ENCODE results near the gene RACGAP1. TPM values are rescaled to one million over a fixed set of nuclear protein-coding genes. Genes with fewer than 3 reads are reported as not detected.
A peak's percentile ranks its signal among the peaks of the same experiment; 100 is the strongest.

The RACGAP1 gene
- total and polyA plus RNA-seq, 2 of the 8 experiments (the other 6 are each of a cell fraction or from before 2014, with no cell fraction given): 18.0 to 66.3 TPM

DNA sequence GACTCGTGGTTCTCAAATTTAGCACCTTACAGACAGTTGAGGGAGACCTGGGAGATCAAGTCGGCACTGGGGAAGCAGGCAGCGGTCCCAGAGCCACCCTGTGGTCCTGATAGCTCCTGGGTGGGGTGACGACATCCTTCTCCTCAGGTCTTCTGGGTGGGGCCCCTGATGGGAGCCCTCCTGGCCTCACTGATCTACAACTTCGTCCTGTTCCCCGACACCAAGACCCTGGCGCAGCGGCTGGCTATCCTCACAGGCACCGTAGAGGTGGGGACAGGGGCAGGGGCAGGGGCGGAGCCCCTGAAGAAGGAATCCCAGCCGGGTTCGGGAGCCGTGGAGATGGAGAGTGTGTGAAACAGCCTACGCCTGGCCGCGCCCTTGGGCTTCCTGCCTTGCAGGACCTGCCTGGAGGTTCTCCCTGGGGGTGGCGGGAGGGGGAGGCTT is 50.0 kb downstream of the RACGAP1 start:
- Histone ChIP-seq H3K23ac (ENCODE audit: insufficient read length) (no peak overlapping the region), H2AFZ (ENCODE audit: low read length) (no peak overlapping the region), H3K27me3 (replicated peaks in 1 of 4; ENCODE audit: control insufficient read depth in 3 of 4, extremely low read depth in 1 of 4, insufficient read depth in 3 of 4, low read length in 3 of 4) (no peaks in the 10 kb centered on the region)
- TF ChIP-seq RNF2 (IDR thresholded peaks at IDR 0.05; ENCODE audit: borderline replicate concordance, low read depth, low read length, missing control alignments, poor library complexity, severe bottlenecking) (no peak), CREB1 (IDR thresholded peaks at IDR 0.05) (no peak), EZH2 (IDR thresholded peaks at IDR 0.05; ENCODE audit: low read depth, low read length, severe bottlenecking) (no peak), TBP (IDR thresholded peaks at IDR 0.05; ENCODE audit: low read depth, low read length) (no peak), TEAD4 (IDR thresholded peaks at IDR 0.05; ENCODE audit: low read depth, low read length) (no peak), ATF2 (IDR thresholded peaks at IDR 0.05; ENCODE audit: low read length) (no peak), RAD21 (IDR thresholded peaks at IDR 0.05 in 1 of 2, conservative IDR thresholded peaks at IDR 0.05 in 1 of 2; ENCODE audit: low read depth in 2 of 2, low read length in 2 of 2) (no peak), GTF2F1 (IDR thresholded peaks at IDR 0.05; ENCODE audit: borderline replicate concordance, low read depth, low read length) (no peak), GABPA (IDR thresholded peaks at IDR 0.05; ENCODE audit: borderline replicate concordance, insufficient read depth, low read length) (no peak)
- TF ChIP-seq, protein P1, sequence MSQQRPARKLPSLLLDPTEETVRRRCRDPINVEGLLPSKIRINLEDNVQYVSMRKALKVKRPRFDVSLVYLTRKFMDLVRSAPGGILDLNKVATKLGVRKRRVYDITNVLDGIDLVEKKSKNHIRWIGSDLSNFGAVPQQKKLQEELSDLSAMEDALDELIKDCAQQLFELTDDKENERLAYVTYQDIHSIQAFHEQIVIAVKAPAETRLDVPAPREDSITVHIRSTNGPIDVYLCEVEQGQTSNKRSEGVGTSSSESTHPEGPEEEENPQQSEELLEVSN (IDR thresholded peaks at IDR 0.05): no peak

More for the DNA sequence above, 50.0 kb downstream of the RACGAP1 start:
- POLR2A ChIA-PET (ENCODE audit: partially characterized antibody): no interaction called here
- no peak overlapping the region for H3K4me3 ChIP-seq (ENCODE audit: extremely low read depth in 1 of 4, insufficient read depth in 2 of 4, low read depth in 3 of 4, low read length in 4 of 4)
- CTCF ChIA-PET (ENCODE audit: partially characterized antibody): interaction anchor here (0.6 to 23.0 kb wide), 13 partner anchors 5 to 332 kb away, joined by 3 to 420 read pairs (median 5); partner anchors contain the start of genes AQP5, AQP6 and ASIC1
- no peaks in the 10 kb centered on the region for H3K79me1 ChIP-seq (ENCODE audit: low read depth, low read length)
- FAIRE-seq: no peak
- no peak overlapping the region for H4K5ac ChIP-seq (ENCODE audit: insufficient read length, low read depth, low read length)
- no peak overlapping the region; the same call in 1 of the 2 replicates for H3K18ac ChIP-seq (ENCODE audit: extremely low read depth, low read length)
- H4K8ac ChIP-seq (ENCODE audit: extremely low read depth, insufficient read depth, low read length): no peak overlapping the region
- peak in 1 of 2 experiments; percentile 59 for DNase-seq (ENCODE audit: low read depth in 1 of 2, low spot score in 2 of 2)
- H3K4me2 ChIP-seq (ENCODE audit: insufficient read depth in 1 of 2, low read depth in 2 of 2, low read length in 2 of 2): no peak overlapping the region
- peaks cover 0 to 9% (median 3%) of the 10 kb centered on the region in 4 experiments; a peak in 4 of 7 replicates for H3K4me1 ChIP-seq (replicated peaks in 1 of 4; ENCODE audit: control insufficient read depth in 3 of 4, insufficient read depth in 4 of 4, low read length in 3 of 4)
- no peak overlapping the region for H3K14ac ChIP-seq (ENCODE audit: insufficient read length)
- no peaks in the 10 kb centered on the region for H3K9me3 ChIP-seq (ENCODE audit: insufficient read depth in 2 of 2, low read depth in 1 of 2, low read length in 1 of 2)
- no peak overlapping the region for H2AK5ac ChIP-seq (ENCODE audit: low read depth, low read length)
- no peak overlapping the region for H2BK20ac ChIP-seq (ENCODE audit: low read length)
- H3K23me2 ChIP-seq (ENCODE audit: low read depth, low read length): no peaks in the 10 kb centered on the region
- H2BK120ac ChIP-seq (replicated peaks; ENCODE audit: low read depth, low read length): no peak overlapping the region
- no peak overlapping the region for H3K4ac ChIP-seq (replicated peaks; ENCODE audit: insufficient read length, low read depth, low read length)
- no peak overlapping the region for H3K9ac ChIP-seq (replicated peaks in 1 of 4; ENCODE audit: extremely low read depth in 1 of 4, low read depth in 3 of 4, low read length in 3 of 4)
- H2BK5ac ChIP-seq (ENCODE audit: low read depth, low read length): no peak overlapping the region
- no peaks in the 10 kb centered on the region for H3K79me2 ChIP-seq (ENCODE audit: control insufficient read depth in 1 of 2, insufficient read depth in 2 of 2, low read length in 2 of 2)
- H3K36me3 ChIP-seq (ENCODE audit: control insufficient read depth in 2 of 4, insufficient read depth in 4 of 4, low read length in 3 of 4): no peaks in the 10 kb centered on the region
- no peak overlapping the region for H3K56ac ChIP-seq (replicated peaks; ENCODE audit: insufficient read length, low read depth, low read length)
- no peak overlapping the region for H4K91ac ChIP-seq (replicated peaks; ENCODE audit: insufficient read length, low read length)
- no peak overlapping the region for H3K27ac ChIP-seq (ENCODE audit: low read depth, low read length)
- no peak overlapping the region for H2BK15ac ChIP-seq (ENCODE audit: low read length)
- no peak overlapping the region for H2BK12ac ChIP-seq (ENCODE audit: low read depth, low read length)
- H4K20me1 ChIP-seq (replicated peaks in 1 of 2; ENCODE audit: control insufficient read depth in 1 of 2, insufficient read depth in 2 of 2, low read length in 2 of 2): no peaks in the 10 kb centered on the region
- WGBS, 2 experiments (ENCODE audit: extremely low coverage in 1 of 2, insufficient coverage in 1 of 2, insufficient read length in 1 of 2, insufficient replicate concordance in 2 of 2, low coverage in 1 of 2, low lambda C conversion rate in 2 of 2, missing lambda C conversion rate in 1 of 2): 82% methylated on average over 11 of the region's 17 CpGs; no CpG with 5 or more reads in 1 of the 2 experiments
